ENCODE measurements around the gene RASD2.

DNA sequence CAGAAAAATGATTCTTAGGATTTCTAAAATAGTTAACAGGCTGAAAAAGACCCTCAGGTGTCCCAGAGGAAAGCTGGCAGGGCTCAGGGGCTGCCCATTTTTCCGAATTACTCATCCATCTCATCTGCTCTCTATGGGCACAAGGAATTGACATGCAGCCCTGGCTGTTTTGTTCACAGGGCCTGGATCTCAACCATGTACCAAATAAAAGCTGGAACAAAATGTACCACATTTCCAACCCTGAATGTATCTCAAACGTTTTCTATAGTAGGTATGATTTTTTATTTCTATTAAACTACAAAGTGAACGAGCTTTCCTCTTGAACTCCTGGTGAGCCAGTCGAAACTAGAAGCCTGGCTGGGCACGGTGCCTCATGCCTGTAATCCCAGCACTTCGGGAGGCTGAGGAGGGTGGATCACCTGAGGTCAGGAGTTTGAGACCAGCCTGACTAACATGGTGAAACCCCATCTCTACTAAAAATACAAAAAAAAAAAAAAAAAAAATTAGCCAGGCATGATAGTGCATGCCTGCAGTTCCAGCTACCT is 43.8 kb upstream of the RASD2 start:
- TF ChIP-seq YY1 (IDR thresholded peaks at IDR 0.05; ENCODE audit: extremely low read depth, insufficient replicate concordance, low read depth, low read length) (no peak), POLR2A (IDR thresholded peaks at IDR 0.05; ENCODE audit: borderline replicate concordance, extremely low read depth, insufficient read depth, insufficient read length) (no peak)
- TF ChIP-seq, protein P1, sequence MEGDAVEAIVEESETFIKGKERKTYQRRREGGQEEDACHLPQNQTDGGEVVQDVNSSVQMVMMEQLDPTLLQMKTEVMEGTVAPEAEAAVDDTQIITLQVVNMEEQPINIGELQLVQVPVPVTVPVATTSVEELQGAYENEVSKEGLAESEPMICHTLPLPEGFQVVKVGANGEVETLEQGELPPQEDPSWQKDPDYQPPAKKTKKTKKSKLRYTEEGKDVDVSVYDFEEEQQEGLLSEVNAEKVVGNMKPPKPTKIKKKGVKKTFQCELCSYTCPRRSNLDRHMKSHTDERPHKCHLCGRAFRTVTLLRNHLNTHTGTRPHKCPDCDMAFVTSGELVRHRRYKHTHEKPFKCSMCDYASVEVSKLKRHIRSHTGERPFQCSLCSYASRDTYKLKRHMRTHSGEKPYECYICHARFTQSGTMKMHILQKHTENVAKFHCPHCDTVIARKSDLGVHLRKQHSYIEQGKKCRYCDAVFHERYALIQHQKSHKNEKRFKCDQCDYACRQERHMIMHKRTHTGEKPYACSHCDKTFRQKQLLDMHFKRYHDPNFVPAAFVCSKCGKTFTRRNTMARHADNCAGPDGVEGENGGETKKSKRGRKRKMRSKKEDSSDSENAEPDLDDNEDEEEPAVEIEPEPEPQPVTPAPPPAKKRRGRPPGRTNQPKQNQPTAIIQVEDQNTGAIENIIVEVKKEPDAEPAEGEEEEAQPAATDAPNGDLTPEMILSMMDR (IDR thresholded peaks at IDR 0.05 in 2 of 3, conservative IDR thresholded peaks at IDR 0.05 in 1 of 3; ENCODE audit: borderline replicate concordance in 1 of 3, insufficient read depth in 1 of 3, low read depth in 2 of 3, low read length in 2 of 3) = no peak

Measured in HCT116 (cell line).